Uterus (tissue), 4 donors: Measurements from ENCODE around the gene MEMO1. TPM values are rescaled to one million over a fixed set of nuclear protein-coding genes. Genes with fewer than 3 reads are reported as not detected.
"Not testable (repeated sequence)": the region's sequence is repeated elsewhere in the genome, so short reads cannot be mapped to it uniquely, and the experiment has no call there.

Experiments used
- DNase-seq, 2 donors: peaks; one replicate each; pipeline ENCODE4 v3.0.0-alpha.2; 2019 to 2020
- H3K27ac ChIP-seq, 2 donors: fragments of 200-600 bp; sonication (generic); 1 replicate in 1 of 2; 2 replicates in 1 of 2; pipeline ENCODE4 v1.5.1; 2016 to 2018
- H3K27me3 ChIP-seq, 2 donors: fragments of 200-600 bp; sonication (generic); one replicate each; pipeline ENCODE4 v1.5.1; 2018 to 2019; ENCODE audit warnings: control low read depth in 1 of 2
- H3K36me3 ChIP-seq, 2 donors: fragments of 200-600 bp; sonication (generic); one replicate each; pipeline ENCODE4 v1.5.1; 2019; ENCODE audit warnings: control low read depth in 1 of 2
- H3K4me1 ChIP-seq, 2 donors: fragments of 200-600 bp; sonication (generic); one replicate each; pipeline ENCODE4 v1.5.1; 2018 to 2019; ENCODE audit warnings: control low read depth in 1 of 2
- H3K4me3 ChIP-seq, 2 donors: fragments of 200-600 bp; sonication (generic); 1 replicate in 1 of 2; 2 replicates in 1 of 2; pipeline ENCODE4 v1.5.1; 2018 to 2019; ENCODE audit warnings: mild to moderate bottlenecking in 1 of 2
- H3K9me3 ChIP-seq, 2 donors: fragments of 200-600 bp; sonication (generic); one replicate each; pipeline ENCODE4 v1.5.1; 2019; ENCODE audit warnings: control low read depth in 1 of 2
- POLR2A ChIP-seq, 2 donors: fragments of 450-650 bp; IDR thresholded peaks; one replicate each; pipeline ENCODE4 v1.6.1; 2016; ENCODE audit warnings: antibody characterized with exemption in 2 of 2, mild to moderate bottlenecking in 1 of 2, moderate library complexity in 1 of 2
- intact Hi-C: fragments of 100-400 bp; cut with DNase I; formaldehyde crosslinking; loops from one replicate; pipeline ENCODE4 v1.15.1; 2023; ENCODE audit warnings: low total_unique reads
- total RNA-seq, 4 donors: library from RNA; depleted of rRNA in 3 of 4; stranded (reverse); fragments of >200 nt in 3 of 4; gene quantifications; one replicate each; pipeline versions ENCODE4 v1.1.0 to v1.2.4, GENCODE V29; 2014 to 2023
- TF ChIP-seq, protein P1 (sequence below), 4 experiments: fragments of 200-600 bp in 2 of 4; fragments of 450-650 bp in 2 of 4; sonication (generic) in 2 of 4; IDR thresholded peaks; one replicate each; pipeline ENCODE4 v1.5.1; 2016 to 2019; ENCODE audit warnings: antibody characterized with exemption in 4 of 4, mild to moderate bottlenecking in 2 of 4, moderate library complexity in 1 of 4
- donor health status: DM: yes; HTN: yes; CAD: no.

The MEMO1 gene
- total RNA-seq, 4 donors from 2014 or later, result 7.9 to 51.1 (median 23.3) TPM

DNA sequence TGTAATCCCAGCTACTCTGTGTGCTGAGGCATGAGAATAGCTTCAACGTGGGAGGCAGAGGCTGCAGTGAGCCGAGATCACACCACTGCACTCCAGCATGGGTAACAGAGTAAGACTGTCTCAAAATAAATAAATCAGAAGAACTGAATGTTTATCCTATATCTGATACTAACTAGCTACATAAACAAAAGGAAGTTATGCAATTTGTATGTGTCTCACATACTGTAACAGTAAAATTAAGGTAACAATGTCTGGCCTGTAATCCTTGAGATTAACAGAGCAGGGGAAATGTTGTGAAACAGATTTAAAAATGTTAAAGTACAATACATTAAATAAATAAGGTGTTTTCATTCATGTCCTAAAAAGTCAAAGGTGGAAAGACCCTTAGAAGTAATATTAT, 150.8 kb downstream of the MEMO1 start:
- intact Hi-C loops, result no loop called here
- Histone ChIP-seq H3K36me3 (no peaks in the 10 kb centered on the region), H3K9me3 (no peaks in the 10 kb centered on the region), H3K27ac (no peak overlapping the region), H3K27me3 (no peaks in the 10 kb centered on the region), H3K4me1 (no peaks in the 10 kb centered on the region), H3K4me3 (no peak overlapping the region)
- no peak for TF ChIP-seq POLR2A (IDR thresholded peaks at IDR 0.05)
- TF ChIP-seq, protein P1, sequence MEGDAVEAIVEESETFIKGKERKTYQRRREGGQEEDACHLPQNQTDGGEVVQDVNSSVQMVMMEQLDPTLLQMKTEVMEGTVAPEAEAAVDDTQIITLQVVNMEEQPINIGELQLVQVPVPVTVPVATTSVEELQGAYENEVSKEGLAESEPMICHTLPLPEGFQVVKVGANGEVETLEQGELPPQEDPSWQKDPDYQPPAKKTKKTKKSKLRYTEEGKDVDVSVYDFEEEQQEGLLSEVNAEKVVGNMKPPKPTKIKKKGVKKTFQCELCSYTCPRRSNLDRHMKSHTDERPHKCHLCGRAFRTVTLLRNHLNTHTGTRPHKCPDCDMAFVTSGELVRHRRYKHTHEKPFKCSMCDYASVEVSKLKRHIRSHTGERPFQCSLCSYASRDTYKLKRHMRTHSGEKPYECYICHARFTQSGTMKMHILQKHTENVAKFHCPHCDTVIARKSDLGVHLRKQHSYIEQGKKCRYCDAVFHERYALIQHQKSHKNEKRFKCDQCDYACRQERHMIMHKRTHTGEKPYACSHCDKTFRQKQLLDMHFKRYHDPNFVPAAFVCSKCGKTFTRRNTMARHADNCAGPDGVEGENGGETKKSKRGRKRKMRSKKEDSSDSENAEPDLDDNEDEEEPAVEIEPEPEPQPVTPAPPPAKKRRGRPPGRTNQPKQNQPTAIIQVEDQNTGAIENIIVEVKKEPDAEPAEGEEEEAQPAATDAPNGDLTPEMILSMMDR (IDR thresholded peaks at IDR 0.05), result no peak
- DNase-seq, result no peak

DNA sequence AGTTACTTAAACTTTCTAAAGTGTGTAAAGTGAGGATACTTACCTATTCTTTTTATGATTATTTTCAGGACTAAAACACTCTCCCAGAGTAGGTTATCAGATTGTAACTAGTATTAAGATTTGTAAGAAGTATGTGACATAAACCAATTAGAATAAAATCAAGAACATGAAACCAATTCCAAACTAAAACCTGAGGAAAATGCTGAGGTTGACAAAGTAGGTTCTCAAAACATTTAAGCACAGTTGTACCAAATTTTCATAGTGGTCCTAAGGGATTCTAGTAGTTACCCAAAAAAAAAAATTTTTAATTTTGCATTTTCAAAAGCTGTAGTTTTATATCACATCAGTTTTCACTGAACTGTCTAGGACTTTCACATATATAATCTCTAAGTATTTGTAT, 157.3 kb downstream of the MEMO1 start:
- no peak overlapping the region for H3K27ac ChIP-seq
- no peaks in the 10 kb centered on the region for H3K4me1 ChIP-seq
- no peak for DNase-seq
- intact Hi-C loops, result no loop called here
- no peak overlapping the region for H3K4me3 ChIP-seq
- TF ChIP-seq POLR2A (IDR thresholded peaks at IDR 0.05), result no peak
- TF ChIP-seq, protein P1 (IDR thresholded peaks at IDR 0.05), result no peak
- H3K9me3 ChIP-seq, result no peaks in the 10 kb centered on the region
- H3K27me3 ChIP-seq, result no peaks in the 10 kb centered on the region
- H3K36me3 ChIP-seq, result no peaks in the 10 kb centered on the region

DNA sequence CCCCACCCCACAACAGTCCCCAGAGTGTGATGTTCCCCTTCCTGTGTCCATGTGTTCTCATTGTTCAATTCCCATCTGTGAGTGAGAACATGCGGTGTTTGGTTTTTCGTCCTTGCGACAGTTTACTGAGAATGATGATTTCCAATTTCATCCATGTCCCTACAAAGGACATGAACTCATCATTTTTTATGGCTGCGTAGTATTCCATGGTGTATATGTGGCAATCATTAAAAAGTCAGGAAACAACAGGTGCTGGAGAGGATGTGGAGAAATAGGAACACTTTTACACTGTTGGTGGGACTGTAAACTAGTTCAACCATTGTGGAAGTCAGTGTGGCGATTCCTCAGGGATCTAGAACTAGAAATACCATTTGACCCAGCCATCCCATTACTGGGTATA, 168.7 kb downstream of the MEMO1 start:
- intact Hi-C loops, H3K4me3 ChIP-seq, H3K27ac ChIP-seq, H3K36me3 ChIP-seq, H3K4me1 ChIP-seq, H3K27me3 ChIP-seq, H3K9me3 ChIP-seq, DNase-seq: not testable (repeated sequence)

DNA sequence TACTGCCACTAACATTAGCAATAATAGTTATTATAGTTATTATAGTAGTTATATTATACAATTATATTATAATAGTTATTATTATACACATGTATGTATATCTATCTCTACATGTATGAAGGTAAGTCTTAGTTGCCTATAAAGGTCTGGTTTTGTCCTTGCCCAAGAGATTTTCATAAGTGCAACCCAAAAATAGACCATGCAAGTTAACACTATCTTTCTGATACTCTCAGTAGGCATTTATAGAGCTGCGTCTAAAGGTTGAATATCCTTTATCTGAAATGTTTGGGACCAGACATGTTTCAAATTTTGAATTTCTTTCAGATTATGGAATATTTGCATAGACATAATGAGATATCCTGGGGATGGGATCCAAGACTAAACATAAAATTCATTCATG, 175.4 kb downstream of the MEMO1 start:
- no peak overlapping the region for H3K4me3 ChIP-seq
- DNase-seq, result no peak
- H3K36me3 ChIP-seq, result no peaks in the 10 kb centered on the region
- H3K27me3 ChIP-seq, result no peaks in the 10 kb centered on the region
- no peaks in the 10 kb centered on the region for H3K4me1 ChIP-seq
- intact Hi-C loops, result no loop called here
- no peaks in the 10 kb centered on the region for H3K9me3 ChIP-seq
- no peak for TF ChIP-seq POLR2A (IDR thresholded peaks at IDR 0.05)
- TF ChIP-seq, protein P1 (IDR thresholded peaks at IDR 0.05), result no peak
- no peak overlapping the region for H3K27ac ChIP-seq

DNA sequence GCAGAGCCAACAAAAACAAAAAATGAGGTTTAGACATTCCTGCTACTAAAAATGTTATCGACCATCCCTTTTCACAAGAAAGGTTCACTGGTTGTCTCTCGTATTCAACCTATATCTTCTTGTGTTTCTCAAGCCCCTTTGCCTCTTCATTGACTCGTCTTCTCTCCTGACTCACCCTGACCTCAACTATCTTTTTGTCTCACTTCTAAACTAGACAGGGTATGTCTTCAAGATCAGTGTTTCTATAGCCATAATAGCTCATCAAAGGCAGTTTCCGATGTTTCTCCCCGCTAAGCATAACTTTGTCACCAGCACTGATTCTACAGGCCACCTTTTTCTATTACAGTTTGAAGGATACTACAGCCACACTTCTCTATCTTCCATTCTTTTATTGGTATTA, 178.4 kb downstream of the MEMO1 start:
- H3K4me3 ChIP-seq, result no peak overlapping the region
- DNase-seq, result no peak
- H3K36me3 ChIP-seq, result no peaks in the 10 kb centered on the region
- H3K9me3 ChIP-seq, result no peaks in the 10 kb centered on the region
- intact Hi-C loops, result no loop called here
- H3K27ac ChIP-seq, result no peak overlapping the region
- no peaks in the 10 kb centered on the region for H3K4me1 ChIP-seq
- no peaks in the 10 kb centered on the region for H3K27me3 ChIP-seq
- TF ChIP-seq, protein P1 (IDR thresholded peaks at IDR 0.05), result no peak
- no peak for TF ChIP-seq POLR2A (IDR thresholded peaks at IDR 0.05)

DNA sequence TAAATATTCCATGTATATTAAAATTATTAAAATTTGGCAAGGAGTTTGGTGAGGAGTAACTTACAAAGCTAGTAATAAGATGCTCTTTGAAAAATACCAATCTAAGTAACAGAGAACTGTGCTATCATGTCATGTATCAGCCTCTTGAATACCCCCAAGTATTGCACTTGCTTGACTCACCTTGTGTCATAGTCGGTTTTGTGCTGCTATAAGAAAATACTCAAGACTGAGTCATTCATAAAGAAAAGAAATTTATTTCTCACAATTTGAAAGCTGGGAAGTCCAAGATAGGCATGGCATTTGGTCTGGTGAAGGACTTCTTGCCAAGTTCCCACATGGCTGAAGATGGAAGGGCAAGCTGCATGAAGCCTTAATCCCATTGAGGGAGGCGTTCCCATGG, 179.2 kb downstream of the MEMO1 start:
- H3K4me3 ChIP-seq, result no peak overlapping the region
- H3K9me3 ChIP-seq, result no peaks in the 10 kb centered on the region
- no peaks in the 10 kb centered on the region for H3K27me3 ChIP-seq
- TF ChIP-seq POLR2A (IDR thresholded peaks at IDR 0.05), result no peak
- TF ChIP-seq, protein P1 (IDR thresholded peaks at IDR 0.05), result no peak
- no peak overlapping the region for H3K27ac ChIP-seq
- no peaks in the 10 kb centered on the region for H3K36me3 ChIP-seq
- H3K4me1 ChIP-seq, result no peaks in the 10 kb centered on the region
- DNase-seq, result no peak
- intact Hi-C loops, result no loop called here
